Measurements from ENCODE around the gene DLD. TPM values are rescaled to one million over a fixed set of nuclear protein-coding genes. Genes with fewer than 3 reads are reported as not detected.

Gene DLD
- total and polyA plus RNA-seq, 9 of the 15 experiments (the other 6 are each of a cell fraction or from before 2014, with no cell fraction given): 130 to 639 (median 247) TPM

DNA sequence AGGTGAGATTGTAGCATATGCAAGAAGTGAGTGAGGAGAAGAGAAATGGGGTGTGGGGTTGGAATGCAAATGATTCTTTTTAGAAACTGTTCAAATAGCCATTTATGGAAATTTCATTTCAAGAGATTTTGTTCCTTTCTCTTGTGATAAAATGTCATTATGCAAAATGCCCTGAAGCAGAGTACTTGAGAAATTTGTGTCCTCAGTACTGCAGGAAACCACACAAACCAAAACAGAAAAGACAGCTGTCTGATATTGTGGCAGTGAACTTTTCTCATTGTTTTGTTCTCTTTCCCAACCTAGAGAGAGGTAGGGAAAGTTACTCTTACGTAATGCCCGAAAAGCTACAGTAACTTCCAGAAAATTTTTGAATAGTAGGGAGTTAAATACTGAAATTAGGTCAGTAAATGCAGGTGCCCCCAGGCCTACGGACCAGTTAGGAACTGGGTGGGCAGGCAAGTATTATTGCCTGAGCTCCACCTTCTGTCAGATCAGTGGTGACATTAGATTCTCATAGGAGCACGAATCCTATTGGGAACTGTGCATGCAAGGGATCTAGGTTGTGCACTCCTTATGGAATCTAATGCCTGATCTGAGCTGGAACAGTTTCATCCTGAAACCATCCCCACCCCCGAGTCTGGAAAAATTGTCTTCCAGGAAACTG, 34.0 kb downstream of the DLD start (continued):
- TF ChIP-seq CEBPB (tag; IDR thresholded peaks at IDR 0.05) (peak; percentile 59), HDAC1 (IDR thresholded peaks at IDR 0.05) (no peak), ZNF134 (CRISPR knock-in tag; conservative IDR thresholded peaks at IDR 0.05) (no peak), ZNF175 (CRISPR knock-in tag; IDR thresholded peaks at IDR 0.05; ENCODE audit: low read depth) (no peak), RBM22 (IDR thresholded peaks at IDR 0.05; ENCODE audit: low read depth, low read length, poor library complexity, severe bottlenecking) (peak; percentile 30), BDP1 (IDR thresholded peaks at IDR 0.05; ENCODE audit: insufficient read depth, insufficient read length) (no peak), POLR2A (conservative IDR thresholded peaks at IDR 0.05) (0 out of 2 replicates have a peak, but pooled peaks have one; percentile 26), KDM1A (IDR thresholded peaks at IDR 0.05) (no peak), ERF (CRISPR knock-in tag; IDR thresholded peaks at IDR 0.05) (no peak), ZNF436 (CRISPR knock-in tag; IDR thresholded peaks at IDR 0.05) (no peak), ZNF76 (CRISPR knock-in tag; IDR thresholded peaks at IDR 0.05; ENCODE audit: borderline replicate concordance) (no peak), BCOR (IDR thresholded peaks at IDR 0.05) (no peak), TGIF2 (CRISPR knock-in tag; IDR thresholded peaks at IDR 0.05) (no peak), ZNF253 (CRISPR knock-in tag; conservative IDR thresholded peaks at IDR 0.05) (no peak), XRCC3 (IDR thresholded peaks at IDR 0.05) (no peak), TAL1 (IDR thresholded peaks at IDR 0.05) (no peak), BRCA1 (IDR thresholded peaks at IDR 0.05) (no peak), BRCA1 (CRISPR knock-in tag; IDR thresholded peaks at IDR 0.05) (no peak)
- TF ChIP-seq, protein P1, sequence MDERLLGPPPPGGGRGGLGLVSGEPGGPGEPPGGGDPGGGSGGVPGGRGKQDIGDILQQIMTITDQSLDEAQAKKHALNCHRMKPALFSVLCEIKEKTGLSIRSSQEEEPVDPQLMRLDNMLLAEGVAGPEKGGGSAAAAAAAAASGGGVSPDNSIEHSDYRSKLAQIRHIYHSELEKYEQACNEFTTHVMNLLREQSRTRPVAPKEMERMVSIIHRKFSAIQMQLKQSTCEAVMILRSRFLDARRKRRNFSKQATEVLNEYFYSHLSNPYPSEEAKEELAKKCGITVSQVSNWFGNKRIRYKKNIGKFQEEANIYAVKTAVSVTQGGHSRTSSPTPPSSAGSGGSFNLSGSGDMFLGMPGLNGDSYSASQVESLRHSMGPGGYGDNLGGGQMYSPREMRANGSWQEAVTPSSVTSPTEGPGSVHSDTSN (CRISPR knock-in tag; IDR thresholded peaks at IDR 0.05; ENCODE audit: low read depth): no peak
- TF ChIP-seq, protein P1 (tag; conservative IDR thresholded peaks at IDR 0.05; ENCODE audit: low read depth): no peak
- TF ChIP-seq, protein P2, sequence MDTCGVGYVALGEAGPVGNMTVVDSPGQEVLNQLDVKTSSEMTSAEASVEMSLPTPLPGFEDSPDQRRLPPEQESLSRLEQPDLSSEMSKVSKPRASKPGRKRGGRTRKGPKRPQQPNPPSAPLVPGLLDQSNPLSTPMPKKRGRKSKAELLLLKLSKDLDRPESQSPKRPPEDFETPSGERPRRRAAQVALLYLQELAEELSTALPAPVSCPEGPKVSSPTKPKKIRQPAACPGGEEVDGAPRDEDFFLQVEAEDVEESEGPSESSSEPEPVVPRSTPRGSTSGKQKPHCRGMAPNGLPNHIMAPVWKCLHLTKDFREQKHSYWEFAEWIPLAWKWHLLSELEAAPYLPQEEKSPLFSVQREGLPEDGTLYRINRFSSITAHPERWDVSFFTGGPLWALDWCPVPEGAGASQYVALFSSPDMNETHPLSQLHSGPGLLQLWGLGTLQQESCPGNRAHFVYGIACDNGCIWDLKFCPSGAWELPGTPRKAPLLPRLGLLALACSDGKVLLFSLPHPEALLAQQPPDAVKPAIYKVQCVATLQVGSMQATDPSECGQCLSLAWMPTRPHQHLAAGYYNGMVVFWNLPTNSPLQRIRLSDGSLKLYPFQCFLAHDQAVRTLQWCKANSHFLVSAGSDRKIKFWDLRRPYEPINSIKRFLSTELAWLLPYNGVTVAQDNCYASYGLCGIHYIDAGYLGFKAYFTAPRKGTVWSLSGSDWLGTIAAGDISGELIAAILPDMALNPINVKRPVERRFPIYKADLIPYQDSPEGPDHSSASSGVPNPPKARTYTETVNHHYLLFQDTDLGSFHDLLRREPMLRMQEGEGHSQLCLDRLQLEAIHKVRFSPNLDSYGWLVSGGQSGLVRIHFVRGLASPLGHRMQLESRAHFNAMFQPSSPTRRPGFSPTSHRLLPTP (IDR thresholded peaks at IDR 0.05; ENCODE audit: borderline replicate concordance, extremely low read depth, insufficient read length): no peak
- TF ChIP-seq, protein P3, sequence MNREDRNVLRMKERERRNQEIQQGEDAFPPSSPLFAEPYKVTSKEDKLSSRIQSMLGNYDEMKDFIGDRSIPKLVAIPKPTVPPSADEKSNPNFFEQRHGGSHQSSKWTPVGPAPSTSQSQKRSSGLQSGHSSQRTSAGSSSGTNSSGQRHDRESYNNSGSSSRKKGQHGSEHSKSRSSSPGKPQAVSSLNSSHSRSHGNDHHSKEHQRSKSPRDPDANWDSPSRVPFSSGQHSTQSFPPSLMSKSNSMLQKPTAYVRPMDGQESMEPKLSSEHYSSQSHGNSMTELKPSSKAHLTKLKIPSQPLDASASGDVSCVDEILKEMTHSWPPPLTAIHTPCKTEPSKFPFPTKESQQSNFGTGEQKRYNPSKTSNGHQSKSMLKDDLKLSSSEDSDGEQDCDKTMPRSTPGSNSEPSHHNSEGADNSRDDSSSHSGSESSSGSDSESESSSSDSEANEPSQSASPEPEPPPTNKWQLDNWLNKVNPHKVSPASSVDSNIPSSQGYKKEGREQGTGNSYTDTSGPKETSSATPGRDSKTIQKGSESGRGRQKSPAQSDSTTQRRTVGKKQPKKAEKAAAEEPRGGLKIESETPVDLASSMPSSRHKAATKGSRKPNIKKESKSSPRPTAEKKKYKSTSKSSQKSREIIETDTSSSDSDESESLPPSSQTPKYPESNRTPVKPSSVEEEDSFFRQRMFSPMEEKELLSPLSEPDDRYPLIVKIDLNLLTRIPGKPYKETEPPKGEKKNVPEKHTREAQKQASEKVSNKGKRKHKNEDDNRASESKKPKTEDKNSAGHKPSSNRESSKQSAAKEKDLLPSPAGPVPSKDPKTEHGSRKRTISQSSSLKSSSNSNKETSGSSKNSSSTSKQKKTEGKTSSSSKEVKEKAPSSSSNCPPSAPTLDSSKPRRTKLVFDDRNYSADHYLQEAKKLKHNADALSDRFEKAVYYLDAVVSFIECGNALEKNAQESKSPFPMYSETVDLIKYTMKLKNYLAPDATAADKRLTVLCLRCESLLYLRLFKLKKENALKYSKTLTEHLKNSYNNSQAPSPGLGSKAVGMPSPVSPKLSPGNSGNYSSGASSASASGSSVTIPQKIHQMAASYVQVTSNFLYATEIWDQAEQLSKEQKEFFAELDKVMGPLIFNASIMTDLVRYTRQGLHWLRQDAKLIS (CRISPR knock-in tag; IDR thresholded peaks at IDR 0.05): no peak
